DND-41 (cell line): Measurements from ENCODE around the gene CCL17.
"Not testable (repeated sequence)": the region's sequence is repeated elsewhere in the genome, so short reads cannot be mapped to it uniquely, and the experiment has no call there.

Source experiments
- CTCF ChIP-seq: IDR thresholded peaks from 2 replicates; pipeline ENCODE4 v1.5.1; 2012; ENCODE audit warnings: borderline replicate concordance, low read length, moderate library complexity, mild to moderate bottlenecking; ENCODE audit not compliant: poor library complexity, severe bottlenecking; ENCODE audit errors: extremely low read depth
- EZH2 ChIP-seq: IDR thresholded peaks from 3 replicates; pipeline ENCODE4 v1.6.1; 2012; ENCODE audit warnings: borderline replicate concordance, low read depth, mild to moderate bottlenecking, moderate library complexity, low read length, inconsistent platforms; ENCODE audit not compliant: severe bottlenecking

GRCh38 chr16:57439947-57440346 lies 35.4 kb downstream of the CCL17 start:
- TF ChIP-seq CTCF, EZH2: not testable (repeated sequence)
